ENCODE data around the gene ELF1. TPM values are rescaled to one million over a fixed set of nuclear protein-coding genes. Genes with fewer than 3 reads are reported as not detected.

Gene ELF1
- polyA plus RNA-seq, 1 of the 3 experiments (the other 2 are of a cell fraction), result 11.1 TPM

DNA sequence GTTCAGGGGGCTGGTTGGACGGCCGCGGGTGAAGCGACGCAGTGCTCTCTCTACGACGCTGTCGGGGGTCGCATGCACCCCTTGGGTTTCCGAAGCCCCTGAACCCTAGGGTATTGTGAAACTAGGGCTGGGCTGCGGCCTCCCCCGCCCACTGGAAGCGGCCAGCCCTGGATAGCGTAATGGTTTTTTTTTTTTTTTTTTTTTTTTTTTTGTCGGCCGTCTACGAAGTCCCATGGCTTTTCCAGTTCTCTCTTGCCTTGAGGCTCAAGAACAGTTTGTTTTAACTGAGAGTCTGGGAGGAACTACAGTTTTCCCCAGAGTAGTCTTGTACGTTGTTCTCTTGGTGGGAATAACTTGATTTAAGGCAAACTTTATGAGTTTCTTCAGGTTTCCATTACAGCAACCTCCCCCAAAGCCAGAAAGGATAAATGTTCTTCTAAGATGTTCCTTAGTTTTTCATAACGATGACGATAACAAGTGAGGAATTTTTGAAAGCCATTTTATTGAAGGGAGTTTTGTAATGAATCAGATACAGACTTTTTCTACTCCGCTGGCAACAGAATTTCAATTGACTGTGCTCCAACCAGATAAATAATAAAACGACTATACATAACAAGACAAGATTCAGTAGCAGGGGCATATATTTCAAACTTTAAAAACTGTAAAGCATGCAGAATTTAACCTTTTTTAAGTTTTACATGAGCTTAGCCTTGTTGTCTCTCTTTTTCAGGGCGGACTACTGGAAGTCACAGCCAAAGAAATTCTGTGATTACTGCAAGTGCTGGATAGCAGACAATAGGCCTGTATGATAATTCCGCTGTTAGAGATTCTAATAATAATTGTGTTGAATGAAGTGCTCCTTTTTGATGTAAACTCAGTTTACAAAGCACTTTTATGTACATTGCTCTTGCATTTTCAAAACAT, 43.1 kb upstream of the ELF1 start:
- Histone ChIP-seq H3K4me1 (ENCODE audit: control insufficient read depth in 1 of 2, insufficient read depth in 2 of 2, low read depth in 1 of 2, low read length in 1 of 2) (peaks cover 8 to 12% of the 10 kb centered on the region in 2 experiments; a peak in 3 of 4 replicates), H3K27ac (ENCODE audit: low read depth in 2 of 2, low read length in 1 of 2) (peak overlapping the region; percentile 96 to 99), H3F3A (replicated peaks; ENCODE audit: insufficient read depth) (peaks cover 32% of the 10 kb centered on the region), H3K79me2 (ENCODE audit: insufficient read depth) (peaks cover 76% of the 10 kb centered on the region), H4K20me1 (ENCODE audit: insufficient read depth) (no peaks in the 10 kb centered on the region; the same call in 1 of the 2 replicates), H3K9me3 (no peaks in the 10 kb centered on the region), H3K36me3 (replicated peaks in 1 of 2; ENCODE audit: control insufficient read depth in 1 of 2, insufficient read depth in 2 of 2, low read length in 1 of 2) (peaks cover 33 to 41% of the 10 kb centered on the region in 2 experiments), H3K4me2 (peak overlapping the region; percentile 84), H3K9me2 (no peaks in the 10 kb centered on the region), H2AFZ (ENCODE audit: low read depth) (peak overlapping the region; percentile 75), H3K27me3 (ENCODE audit: insufficient read depth) (no peaks in the 10 kb centered on the region), H3K9ac (peak overlapping the region; percentile 97), H3K4me3 (ENCODE audit: low read depth in 2 of 2, low read length in 1 of 2) (peak overlapping the region; percentile 88 to 91)
- TF ChIP-seq NFIC (IDR thresholded peaks at IDR 0.05; ENCODE audit: borderline replicate concordance) (no peak), TAF1 (IDR thresholded peaks at IDR 0.05; ENCODE audit: borderline replicate concordance, low read depth, low read length) (0 out of 2 replicates have a peak, but pooled peaks have one; percentile 30), MEF2A (IDR thresholded peaks at IDR 0.05; ENCODE audit: borderline replicate concordance, low read depth) (no peak), GATA2 (CRISPR knock-in tag; IDR thresholded peaks at IDR 0.05) (no peak), REST (IDR thresholded peaks at IDR 0.05; ENCODE audit: low read depth, low read length) (peak; percentile 62; the same call in 1 of the 2 replicates)
- 7% methylated on average over 17 of the region's 24 CpGs for WGBS (ENCODE audit: low lambda C conversion rate)
- POLR2A ChIA-PET, result interaction anchor here (0.9 to 2.8 kb wide), 2 partner anchors 77 to 140 kb away, joined by 3 to 7 read pairs; no protein-coding TSS in a partner anchor
- DNase-seq, result no peak
- CTCF ChIA-PET, result interaction anchor here (1.0 to 3.3 kb wide), 4 partner anchors 39 to 273 kb away, joined by 3 to 14 read pairs (median 5); partner anchors contain the start of gene SLC25A15

DNA sequence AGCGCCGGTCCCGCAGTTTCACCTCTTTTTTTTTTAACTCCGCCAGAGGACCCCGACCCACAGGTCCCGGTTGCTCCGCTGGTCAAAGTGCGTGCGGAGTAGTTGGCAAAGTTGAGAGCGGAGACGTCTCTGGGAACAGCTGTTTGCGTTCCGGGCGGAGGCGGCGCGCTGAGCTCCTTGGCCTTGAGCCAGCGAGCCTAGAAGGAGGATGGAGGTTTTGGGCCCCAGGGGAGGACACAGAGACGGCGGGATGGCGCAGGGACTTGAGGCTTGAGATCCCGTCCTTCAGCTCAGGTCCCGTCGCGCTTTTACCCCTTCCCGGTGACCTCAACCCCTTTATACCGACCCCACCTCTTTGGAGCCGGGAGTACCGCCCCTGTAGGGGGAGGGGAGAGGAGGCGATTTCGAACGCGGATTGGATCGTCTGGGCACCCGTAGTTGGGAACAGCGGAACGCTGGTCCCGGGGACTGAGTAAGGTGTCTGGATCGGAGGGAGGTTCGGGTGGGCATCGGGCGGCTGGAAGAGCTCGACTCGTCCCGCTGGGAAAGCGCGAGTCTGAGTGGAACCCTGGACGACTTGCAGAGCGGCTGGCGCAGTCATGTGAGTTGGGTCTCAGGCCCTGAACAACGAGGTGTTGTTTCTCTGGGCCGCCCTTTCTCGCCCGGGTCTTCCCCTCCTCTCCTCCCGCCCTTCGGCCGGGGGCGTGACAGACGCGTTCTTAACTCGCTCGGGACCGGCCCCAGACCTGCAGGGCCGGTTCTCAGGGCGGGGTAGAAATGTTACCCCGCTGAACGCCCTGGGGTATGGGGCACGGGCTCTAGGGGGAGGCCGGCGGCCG, 42.2 kb upstream of the ELF1 start, which contains the start of gene WBP4:
Gene WBP4 (plus strand): TSS at position 435 of the 839 bp plus-strand sequence. CDS start 165 bp downstream, at position 600.
- no peaks in the 10 kb centered on the region for H3K9me3 ChIP-seq
- ChIA-PET POLR2A (interaction anchor here (0.9 to 2.8 kb wide), 3 partner anchors 76 to 272 kb away, joined by 3 to 7 read pairs (median 4); partner anchors contain the start of gene SLC25A15), CTCF (interaction anchor here (0.7 to 3.3 kb wide), 7 partner anchors 30 to 272 kb away, joined by 3 to 14 read pairs (median 4); partner anchors contain the start of gene SLC25A15)
- peaks cover 8 to 12% of the 10 kb centered on the region in 2 experiments; a peak in 3 of 4 replicates for H3K4me1 ChIP-seq (ENCODE audit: control insufficient read depth in 1 of 2, insufficient read depth in 2 of 2, low read depth in 1 of 2, low read length in 1 of 2)
- DNase-seq, result peak; percentile 90
- H3K9me2 ChIP-seq, result no peaks in the 10 kb centered on the region
- no peaks in the 10 kb centered on the region for H3K27me3 ChIP-seq (ENCODE audit: insufficient read depth)
- peaks cover 26 to 32% of the 10 kb centered on the region in 2 experiments for H3K36me3 ChIP-seq (replicated peaks in 1 of 2; ENCODE audit: control insufficient read depth in 1 of 2, insufficient read depth in 2 of 2, low read length in 1 of 2)
- peak within 1 kb of the TSS; percentile 84 for H3K4me2 ChIP-seq
- WGBS (ENCODE audit: low lambda C conversion rate), result 1% methylated on average over 34 of the region's 71 CpGs
- H3K9ac ChIP-seq, result peak within 1 kb of the TSS; percentile 97
- H3K4me3 ChIP-seq (ENCODE audit: low read depth in 2 of 2, low read length in 1 of 2), result peak within 1 kb of the TSS; percentile 88 to 91
- peaks cover 76% of the 10 kb centered on the region for H3K79me2 ChIP-seq (ENCODE audit: insufficient read depth)
- peak within 1 kb of the TSS; percentile 96 to 99 for H3K27ac ChIP-seq (ENCODE audit: low read depth in 2 of 2, low read length in 1 of 2)
- peaks cover 32% of the 10 kb centered on the region for H3F3A ChIP-seq (replicated peaks; ENCODE audit: insufficient read depth)
- H4K20me1 ChIP-seq (ENCODE audit: insufficient read depth), result no peaks in the 10 kb centered on the region; the same call in 1 of the 2 replicates
- peak within 1 kb of the TSS; percentile 75 for H2AFZ ChIP-seq (ENCODE audit: low read depth)
- TF ChIP-seq RXRA (IDR thresholded peaks at IDR 0.05; ENCODE audit: borderline replicate concordance, low read depth), result no peak
- no peak for TF ChIP-seq FOSL2 (IDR thresholded peaks at IDR 0.05; ENCODE audit: borderline replicate concordance, low read depth)
- no peak; the same call in none of the 2 replicates for TF ChIP-seq MXI1 (IDR thresholded peaks at IDR 0.05; ENCODE audit: low read depth, low read length)
- no peak; the same call in 1 of the 2 replicates for TF ChIP-seq YY1 (IDR thresholded peaks at IDR 0.05; ENCODE audit: low read depth)
- TF ChIP-seq IRF3 (IDR thresholded peaks at IDR 0.05; ENCODE audit: low read depth, low read length), result no peak
- TF ChIP-seq GABPA (IDR thresholded peaks at IDR 0.05; ENCODE audit: low read depth), result no peak
- TF ChIP-seq, protein P1, sequence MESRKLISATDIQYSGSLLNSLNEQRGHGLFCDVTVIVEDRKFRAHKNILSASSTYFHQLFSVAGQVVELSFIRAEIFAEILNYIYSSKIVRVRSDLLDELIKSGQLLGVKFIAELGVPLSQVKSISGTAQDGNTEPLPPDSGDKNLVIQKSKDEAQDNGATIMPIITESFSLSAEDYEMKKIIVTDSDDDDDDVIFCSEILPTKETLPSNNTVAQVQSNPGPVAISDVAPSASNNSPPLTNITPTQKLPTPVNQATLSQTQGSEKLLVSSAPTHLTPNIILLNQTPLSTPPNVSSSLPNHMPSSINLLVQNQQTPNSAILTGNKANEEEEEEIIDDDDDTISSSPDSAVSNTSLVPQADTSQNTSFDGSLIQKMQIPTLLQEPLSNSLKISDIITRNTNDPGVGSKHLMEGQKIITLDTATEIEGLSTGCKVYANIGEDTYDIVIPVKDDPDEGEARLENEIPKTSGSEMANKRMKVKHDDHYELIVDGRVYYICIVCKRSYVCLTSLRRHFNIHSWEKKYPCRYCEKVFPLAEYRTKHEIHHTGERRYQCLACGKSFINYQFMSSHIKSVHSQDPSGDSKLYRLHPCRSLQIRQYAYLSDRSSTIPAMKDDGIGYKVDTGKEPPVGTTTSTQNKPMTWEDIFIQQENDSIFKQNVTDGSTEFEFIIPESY (IDR thresholded peaks at IDR 0.05; ENCODE audit: borderline replicate concordance, low read depth), result peak; percentile 51; the same call in 1 of the 2 replicates
- peak; percentile 67 for TF ChIP-seq TAF1 (IDR thresholded peaks at IDR 0.05; ENCODE audit: borderline replicate concordance, low read depth, low read length)
- TF ChIP-seq PBX3 (IDR thresholded peaks at IDR 0.05), result peak; percentile 29; the same call in 1 of the 2 replicates
- no peak for TF ChIP-seq JUND (IDR thresholded peaks at IDR 0.05)

Measured in SK-N-SH (cell line).